Amygdala (tissue), 56 donors: ENCODE results near the gene DDX4.
"Not testable (repeated sequence)": the region's sequence is repeated elsewhere in the genome, so short reads cannot be mapped to it uniquely, and the experiment has no call there.

Experiments used
- DNase-seq, 56 donors: peaks; one replicate each; lab custom pipeline; 2025; lab: John Stamatoyannopoulos, UW

The DDX4 gene

DNA sequence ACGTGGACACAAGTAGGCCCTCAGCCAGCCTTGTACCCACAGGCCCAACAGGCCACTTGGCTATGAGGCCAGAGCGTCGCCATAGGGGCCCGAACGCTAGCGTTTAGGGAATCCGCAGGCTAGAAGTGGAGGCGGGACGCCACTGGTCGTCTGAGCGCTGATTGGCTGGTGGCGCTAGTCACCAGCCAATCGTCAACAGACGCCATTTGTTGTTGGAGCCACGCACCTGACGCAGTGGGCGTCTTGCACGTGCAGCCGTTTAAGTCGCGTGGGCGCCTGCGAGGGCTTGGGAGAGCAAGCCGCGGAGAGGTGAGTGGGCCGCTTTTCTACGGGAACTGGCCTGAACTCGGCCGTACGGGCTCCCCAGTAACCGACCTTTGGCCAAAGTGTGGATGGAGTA is at the start of gene DDX4:
Gene DDX4 (plus strand): TSS at position 269 of the 400 bp plus-strand sequence. CDS start 903 bp downstream, outside the sequence.
- DNase-seq: no peak

DNA sequence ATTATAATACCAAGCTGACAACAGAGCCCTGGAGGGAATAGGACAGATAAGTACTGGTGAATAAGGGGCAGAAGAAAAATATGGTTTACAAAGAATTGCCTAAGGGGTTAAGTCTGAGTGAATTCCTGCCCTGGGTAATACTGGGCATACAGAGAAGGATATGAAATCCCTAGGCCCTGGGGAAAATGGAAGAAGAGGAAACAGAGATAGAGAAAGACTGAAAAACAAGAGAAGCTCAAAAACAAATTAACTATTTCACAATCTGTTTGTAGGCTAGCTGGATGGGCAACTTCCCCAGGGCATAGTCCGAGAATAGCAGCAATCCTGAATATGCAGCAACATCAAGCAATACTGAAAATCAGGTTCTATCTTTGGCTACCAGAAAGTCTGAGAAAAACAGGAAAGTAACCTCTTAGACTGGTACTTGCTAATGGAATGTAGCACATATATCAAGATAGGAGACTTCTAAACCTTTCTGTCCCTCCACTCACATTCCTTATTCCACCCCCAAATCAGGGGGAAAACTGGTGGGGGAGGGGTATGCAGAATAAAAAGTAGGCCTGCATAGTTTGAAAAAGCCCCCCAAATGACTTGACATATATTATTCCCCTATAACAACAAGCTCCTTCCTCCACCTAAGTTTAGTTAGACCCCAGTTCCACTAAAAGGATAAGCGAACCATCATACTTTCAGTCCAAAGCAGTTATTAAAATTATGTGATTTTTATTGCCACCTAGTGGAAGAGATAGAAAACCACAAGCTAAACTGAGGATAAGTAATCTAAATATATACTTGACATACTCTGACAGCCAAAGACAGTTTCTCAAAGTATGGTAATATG is 46.4 kb upstream of the DDX4 start:
- DNase-seq: peak in 1 of 56 donors; percentile 36

DNA sequence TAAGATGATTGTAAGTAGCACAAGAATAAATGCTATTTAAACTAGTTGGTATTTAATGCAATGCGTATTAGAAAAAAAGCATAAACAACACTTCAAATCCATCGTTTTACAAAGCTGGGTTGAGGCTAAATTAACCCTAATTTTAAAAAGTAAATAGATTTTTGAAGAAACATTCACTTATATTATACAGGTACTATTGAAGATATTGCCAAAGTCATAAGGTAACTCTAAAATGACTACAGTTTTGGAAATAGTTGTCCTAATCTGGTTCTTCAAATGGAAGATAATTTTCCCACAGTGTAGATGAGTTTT is 45.8 kb upstream of the DDX4 start:
- DNase-seq: no peak

DNA sequence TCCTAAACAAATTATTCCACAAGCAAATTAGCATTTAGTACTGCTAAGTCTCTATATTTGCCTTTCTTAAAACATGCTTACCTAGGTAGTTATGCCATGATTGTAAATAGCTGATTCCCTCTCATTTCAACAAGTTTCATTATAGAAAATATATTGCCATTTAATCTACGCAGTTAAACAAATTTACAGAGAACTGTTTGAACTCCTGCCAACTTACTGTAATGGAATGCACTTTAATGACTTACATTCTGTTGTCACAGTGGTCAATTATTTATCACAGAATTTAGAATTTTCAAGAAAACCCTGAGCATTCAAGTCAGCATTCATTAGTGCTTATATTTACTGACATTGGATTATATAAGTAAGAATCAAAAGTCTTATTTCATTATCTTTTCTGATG is 45.4 kb upstream of the DDX4 start:
- DNase-seq: no peak

DNA sequence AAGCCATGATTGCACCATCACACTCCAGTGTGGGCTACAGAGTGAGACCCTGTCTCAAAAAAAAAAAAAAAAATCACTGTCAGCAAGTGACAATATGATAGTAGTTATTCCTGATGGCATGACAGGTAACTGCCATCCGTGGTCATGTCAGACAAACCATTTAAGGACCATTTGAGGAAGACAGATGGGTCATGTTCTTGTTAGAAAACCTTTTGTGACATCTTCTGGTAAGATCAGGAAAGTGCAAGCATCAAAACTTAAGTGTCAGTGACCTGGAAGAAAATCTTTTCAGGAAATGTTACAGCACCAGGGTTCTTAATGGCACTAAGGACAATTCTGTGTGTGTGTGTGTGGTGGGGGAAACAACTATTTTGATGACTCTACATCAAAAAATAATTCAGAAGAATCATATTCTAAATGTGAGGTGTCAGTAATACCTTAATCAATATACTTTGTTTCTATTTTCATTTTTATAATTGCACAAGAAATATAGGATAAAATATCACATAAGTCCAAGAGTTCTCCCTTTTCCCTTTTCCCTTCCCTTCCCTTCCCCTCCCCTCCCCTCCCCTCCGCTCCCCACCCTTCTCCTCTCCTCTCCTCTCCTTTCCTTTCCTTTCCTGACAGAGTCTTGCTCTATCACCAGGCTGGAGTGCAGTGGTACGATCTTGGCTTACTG is 43.6 kb upstream of the DDX4 start:
- no peak for DNase-seq

DNA sequence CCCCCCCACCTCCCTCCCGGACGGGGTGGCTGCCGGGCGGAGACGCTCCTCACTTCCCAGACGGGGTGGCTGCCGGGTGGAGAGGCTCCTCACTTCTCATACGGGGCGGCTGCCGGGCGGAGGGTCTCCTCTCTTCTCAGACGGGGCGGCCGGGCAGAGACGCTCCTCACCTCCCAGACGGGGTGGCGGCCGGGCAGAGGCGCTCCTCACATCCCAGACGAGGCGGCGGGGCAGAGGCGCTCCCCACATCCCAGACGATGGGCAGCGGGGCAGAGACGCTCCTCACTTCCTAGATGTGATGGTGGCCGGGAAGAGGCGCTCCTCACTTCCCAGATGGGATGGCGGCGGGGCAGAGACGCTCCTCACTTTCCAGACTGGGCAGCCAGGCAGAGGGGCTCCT is 41.2 kb upstream of the DDX4 start:
- not testable (repeated sequence) for DNase-seq

DNA sequence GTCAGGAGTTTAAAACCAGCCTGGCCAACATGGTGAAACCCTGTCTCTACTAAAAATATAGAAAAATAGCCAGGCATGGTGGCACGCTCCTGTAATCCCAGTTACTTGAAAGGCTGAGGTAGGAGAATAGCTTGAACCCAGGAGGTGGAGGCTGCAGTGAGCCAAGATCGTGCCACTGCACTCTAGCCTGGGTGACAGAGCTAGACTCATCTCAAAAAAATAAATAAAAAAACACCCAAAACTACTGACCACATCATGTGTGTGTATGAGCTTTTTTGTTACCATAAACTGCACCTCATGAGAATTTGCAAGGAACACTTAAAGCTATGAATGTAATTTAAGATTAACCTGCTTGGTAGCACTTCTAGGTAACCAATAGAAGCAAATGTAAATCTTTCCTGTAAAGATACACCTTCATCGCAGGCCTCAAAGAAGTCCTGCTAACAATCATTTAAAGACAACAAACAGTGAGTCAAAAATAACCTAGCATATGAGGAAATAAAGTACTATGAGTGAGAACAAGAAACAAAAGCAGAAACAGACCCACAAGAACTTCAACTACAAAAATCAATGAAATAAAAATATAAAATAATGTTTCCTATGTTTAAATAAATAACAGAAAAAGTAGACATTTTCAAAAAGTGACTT is 38.7 kb upstream of the DDX4 start:
- DNase-seq: no peak

DNA sequence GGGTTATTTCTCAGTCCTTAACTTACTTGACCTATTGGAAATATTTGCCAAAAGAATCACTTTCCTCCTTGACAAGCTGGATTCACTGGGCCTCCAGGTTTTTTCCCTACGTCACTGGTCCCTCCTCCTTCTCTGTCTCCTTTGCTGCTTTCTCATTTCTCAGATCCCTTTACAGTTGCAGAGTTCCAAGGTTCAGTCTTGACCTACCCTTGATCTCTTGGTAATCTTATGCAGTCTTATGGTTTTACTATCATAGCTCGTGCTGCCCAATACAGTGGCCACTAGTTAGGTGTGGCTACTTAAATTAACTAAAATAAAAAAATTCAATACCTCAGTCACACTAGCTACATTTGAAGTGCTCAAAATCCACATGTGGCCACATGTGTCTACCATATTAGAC is 37.1 kb upstream of the DDX4 start:
- no peak for DNase-seq

DNA sequence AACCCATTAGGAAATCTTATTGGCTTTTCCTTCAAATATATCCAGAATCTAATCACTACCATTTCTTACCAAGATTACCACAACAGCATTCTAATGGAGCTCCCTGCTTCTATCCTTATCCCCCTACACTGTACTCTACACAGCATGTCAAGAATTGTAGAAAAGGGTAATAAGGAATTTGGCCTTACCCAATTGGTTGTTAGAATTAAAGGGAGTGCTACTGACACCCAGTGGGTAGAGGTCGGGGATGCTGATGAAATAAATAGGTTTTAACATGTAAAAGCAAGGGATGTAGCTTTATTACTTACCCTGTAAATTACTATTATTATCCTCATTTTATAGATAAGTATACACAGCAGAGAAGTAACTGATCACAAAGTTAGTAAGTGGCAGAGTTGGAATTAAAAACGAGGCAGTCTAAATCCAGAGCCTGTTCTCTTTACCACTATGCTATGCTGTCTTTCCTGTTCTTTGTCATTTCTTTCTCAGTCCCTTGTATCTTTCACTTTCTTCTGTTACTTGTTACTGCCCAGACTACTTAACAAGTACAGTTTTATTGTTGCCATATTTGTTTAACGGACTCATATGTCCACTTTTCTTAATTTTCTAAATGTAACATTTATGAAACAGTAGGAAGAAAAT is 36.3 kb upstream of the DDX4 start:
- DNase-seq: no peak

DNA sequence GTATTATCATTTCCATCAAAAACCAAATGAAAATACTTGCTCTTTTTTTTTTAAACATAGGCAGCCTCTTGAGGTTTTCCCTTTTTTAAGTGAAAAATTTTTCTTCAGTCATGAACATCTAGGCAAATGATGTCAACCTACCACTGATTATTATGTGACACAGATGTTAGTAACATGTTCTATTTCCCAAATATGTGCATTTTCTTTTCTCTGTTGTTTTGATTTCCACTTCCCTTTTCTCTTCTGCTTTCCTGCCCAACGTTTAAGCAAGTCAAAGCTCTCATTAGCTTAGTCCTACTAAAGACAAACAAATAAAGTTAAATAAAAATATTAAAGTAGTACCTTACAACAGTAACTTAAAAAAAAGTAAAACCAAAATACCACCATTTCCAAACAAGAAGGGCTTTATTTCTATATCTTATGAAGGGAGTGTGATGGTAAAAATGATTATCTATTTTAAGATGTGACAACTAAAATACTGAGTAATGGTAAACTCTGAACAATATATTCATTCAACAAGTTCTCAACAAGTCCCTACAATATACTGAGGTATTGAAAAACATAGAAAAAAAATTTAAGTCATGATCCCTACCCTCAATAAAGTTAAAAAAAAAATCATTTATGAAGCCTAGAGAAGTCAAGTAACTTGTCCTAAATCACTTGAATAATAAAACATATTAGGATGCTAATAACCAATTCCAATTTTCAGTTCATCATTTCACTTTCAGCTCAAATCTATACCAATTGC is 35.1 kb upstream of the DDX4 start:
- no peak for DNase-seq

DNA sequence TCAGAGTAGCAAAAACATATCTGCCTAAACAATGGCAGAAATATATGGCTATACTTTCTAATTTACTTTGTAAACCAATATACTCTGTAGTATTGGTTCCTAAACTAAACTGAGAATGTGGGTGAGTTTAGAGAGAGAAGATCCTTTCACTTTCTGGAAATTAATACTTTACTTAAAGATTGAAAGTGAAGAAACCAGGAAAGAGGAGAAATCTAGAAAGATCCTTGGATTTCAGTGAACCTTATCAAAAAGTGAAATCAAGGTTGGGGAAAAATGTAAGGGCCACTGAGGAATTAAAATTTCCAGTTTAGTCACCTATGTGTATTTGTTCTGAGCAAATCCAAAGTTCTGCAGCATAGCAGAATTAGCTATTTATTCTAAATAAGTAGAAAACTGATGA is 31.6 kb upstream of the DDX4 start:
- DNase-seq: no peak

DNA sequence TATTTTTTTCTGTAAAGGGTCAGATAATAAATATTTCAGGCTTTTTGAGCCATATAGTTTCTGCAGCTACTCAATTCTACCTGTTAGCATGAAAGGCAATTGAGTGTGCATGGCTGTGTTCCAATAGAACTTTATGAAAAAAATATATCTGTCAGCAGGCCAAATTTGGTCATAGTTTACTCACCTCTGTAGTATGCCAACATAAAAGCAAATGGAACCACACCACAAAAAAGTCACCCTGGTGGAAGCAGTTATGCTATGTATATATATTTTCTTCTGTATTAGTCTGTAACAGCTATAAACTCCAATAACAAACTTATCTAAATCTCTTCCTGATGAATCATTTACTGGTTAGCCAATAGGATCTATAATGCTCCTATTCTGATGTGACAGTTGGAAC is 29.1 kb upstream of the DDX4 start:
- DNase-seq: no peak

DNA sequence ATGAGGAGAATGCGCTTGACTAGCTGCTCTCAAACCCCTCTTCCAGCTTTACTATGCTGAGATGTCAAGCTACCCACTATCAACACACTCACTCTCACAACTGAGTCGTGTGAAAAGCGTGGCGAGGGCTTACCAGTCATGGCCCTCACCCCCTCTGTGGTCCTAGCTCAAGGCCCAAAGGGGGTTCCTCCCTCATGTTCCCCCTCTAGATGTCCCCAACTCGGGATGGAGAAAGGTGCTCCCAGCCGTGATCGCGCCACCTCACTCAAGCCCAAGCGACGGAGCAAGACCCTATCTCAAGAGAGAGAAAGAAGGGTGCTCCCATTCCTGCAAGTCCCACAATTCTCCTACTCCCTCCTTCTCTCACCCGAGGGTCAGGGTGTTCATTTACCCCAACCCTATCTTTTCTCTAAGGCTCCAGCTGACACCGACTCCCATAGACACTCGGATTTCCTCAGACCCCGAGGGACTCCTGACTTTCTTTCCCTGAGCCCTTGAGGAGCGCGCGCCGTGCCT is 26.3 kb upstream of the DDX4 start:
- peak in 3 of 56 donors; percentile 4 to 13 (median 13) for DNase-seq

DNA sequence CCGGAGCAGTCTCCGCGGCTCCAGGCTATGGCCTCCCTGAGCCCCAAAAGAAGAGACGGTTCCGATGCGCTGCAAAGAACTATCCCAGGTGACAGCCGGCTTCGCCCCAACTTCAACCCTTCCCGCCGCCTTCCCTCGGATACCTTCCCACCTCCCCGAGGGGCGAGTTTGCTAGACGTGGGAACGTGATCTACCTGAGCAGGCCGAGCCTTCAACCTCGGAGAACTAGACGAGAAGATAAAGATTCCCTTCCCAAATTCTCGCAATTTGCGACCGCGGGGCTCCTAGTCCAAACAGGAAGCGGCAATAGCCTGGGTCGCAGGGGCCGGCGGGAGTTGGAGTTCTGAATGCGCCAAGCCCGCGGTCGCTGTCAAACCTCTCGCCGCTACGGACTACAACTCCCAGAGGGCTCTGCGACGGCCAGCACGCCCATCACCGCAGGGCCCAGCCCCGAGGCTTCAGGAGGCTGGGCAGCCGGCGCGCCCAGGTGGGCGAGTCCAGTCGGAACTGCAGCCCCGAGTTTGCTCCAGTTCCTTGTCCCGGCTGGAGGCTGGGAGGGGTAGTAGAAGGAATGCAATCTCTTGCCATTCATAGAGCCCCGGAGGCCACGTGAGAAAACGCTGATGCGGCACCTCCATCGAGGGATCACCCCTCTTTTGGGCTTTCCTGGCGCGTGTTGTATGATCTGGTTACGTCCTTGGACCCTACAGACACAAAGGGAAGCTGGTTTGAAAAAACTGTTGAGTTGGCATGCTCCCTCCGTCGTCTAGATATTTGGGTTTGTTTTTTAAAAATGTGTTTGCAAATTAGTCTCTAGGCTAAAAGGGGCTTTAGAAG is 25.6 kb upstream of the DDX4 start, which contains the start of gene SLC38A9:
Gene SLC38A9 (minus strand): TSS at position 302 of the 837 bp plus-strand sequence. CDS start 14,366 bp downstream, outside the sequence.
- peak; percentile 57 to 97 (median 91) for DNase-seq

DNA sequence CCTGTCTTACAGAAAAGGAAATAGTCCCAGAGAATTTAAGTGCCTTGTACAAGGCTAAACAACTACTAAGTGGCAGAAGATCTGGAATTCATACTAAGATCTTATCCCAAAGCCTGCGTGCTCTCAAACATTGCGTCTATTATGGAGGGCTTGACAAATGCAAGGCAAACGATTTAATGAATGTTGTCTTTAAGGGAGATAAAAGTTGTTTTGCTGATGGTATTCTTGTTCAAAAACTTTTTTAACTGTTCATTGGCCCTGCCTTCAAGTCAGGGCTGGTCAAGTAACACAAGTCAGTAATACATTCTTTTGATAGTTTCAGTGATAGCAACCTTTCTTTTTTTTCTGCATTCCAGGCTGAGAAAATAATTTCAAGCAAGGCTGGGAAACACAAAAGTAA is 24.0 kb upstream of the DDX4 start:
- DNase-seq: no peak

DNA sequence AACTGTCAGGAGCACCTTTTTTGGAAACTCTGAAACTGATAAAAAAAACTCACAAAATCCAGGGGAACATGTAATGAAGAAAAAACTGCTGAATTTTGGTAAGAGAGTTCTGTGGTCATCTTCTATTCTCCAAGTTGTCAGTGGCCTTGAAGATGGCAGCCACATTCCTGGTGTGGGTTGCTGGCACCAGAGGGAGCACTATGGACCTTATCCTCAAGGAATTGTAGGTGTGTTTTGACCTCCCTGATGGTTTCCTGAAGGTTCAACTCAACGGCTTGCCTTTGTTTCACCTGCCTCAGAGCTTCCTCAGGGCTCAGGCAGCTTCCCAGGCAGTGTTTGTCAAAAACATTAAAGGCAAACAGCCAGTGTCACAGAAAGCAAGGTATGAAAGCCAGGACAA is 23.5 kb upstream of the DDX4 start:
- DNase-seq: no peak

DNA sequence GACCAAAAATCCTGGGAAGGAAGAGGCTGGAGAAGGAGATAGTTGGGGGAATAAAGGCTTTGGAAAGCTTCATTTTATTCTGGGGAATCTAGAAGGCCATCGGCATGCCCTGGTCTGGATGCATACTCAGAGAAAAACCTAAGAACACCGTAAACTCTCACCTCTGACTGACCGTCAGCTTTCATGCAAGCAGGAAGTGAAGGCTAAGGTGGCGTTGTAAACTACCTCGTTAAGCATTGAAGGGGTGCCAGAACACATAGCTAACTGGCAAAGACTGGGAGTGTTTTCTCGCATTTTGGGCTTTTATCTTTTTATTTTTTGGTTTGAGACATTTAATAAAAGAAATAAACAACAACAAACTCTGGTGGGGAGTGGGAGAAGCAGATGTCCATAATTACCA is 23.1 kb upstream of the DDX4 start:
- DNase-seq: no peak

DNA sequence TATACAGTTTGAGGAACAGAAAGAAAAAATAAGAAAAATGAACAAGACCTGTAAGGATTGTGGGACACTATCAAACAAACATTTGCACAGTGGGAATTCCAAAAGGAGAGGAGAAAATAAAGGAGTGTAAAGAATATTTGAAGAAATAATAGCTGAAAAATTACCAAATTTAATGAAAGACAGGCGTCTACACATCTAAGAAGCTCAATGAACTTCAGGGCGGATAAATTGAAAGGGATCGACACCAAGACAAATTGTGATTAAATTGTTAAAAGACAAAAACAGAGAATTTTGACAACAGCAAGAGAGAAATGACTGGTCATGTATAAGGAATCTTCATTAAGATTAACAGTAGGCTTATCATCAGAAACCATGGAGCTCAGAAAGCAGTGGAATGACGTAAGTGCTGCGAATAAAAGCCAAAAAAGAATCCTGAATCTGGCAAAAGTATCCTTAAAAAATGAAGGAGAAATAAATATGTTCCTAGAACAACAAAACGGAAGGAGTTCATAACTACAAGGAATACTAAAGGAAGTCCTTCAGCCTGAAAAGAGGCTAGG is 22.3 kb upstream of the DDX4 start:
- no peak for DNase-seq

DNA sequence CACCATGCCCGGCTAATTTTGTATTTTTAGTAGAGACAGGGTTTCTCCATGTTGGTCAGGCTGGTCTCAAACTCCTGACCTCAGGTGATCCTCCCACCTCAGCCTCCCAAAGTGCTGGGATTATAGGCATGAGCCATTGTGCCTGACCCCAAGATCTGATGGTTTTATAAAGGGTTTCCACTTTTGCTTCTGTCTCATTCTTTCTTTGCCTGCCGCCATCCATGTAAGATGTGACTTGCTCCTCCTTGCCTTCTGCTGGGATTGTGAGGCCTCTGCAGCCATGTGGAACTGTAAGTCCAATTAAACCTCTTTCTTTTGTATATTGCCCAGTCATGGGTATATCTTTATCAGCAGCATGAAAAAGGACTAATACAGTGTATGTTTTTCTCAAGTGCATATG is 18.8 kb upstream of the DDX4 start:
- not testable (repeated sequence) for DNase-seq
